NCI-H146 (cell line): Measurements from ENCODE around the gene CAPG.
"Not testable (repeated sequence)": the region's sequence is repeated elsewhere in the genome, so short reads cannot be mapped to it uniquely, and the experiment has no call there.

ENCODE experiments used
- DNase-seq: peaks from one replicate; lab custom pipeline; 2025; lab: John Stamatoyannopoulos, UW

CAPG gene

GRCh38 chr2:85420536-85421259, 10.5 kb upstream of the CAPG start:
- DNase-seq: peak; percentile 79

- no peak for DNase-seq
These were observed 9.0 kb upstream of the CAPG start for GRCh38 chr2:85419009-85419675.

- DNase-seq: peak; percentile 87
These were observed 8.2 kb upstream of the CAPG start, which contains the start of gene SH2D6 for GRCh38 chr2:85418132-85419008. Gene SH2D6, plus strand, starts transcription at chr2:85418714. Its CDS starts 10,752 bp downstream, at chr2:85429466.

- no peak for DNase-seq
These were observed 5.9 kb upstream of the CAPG start for GRCh38 chr2:85415980-85416650.

DNA sequence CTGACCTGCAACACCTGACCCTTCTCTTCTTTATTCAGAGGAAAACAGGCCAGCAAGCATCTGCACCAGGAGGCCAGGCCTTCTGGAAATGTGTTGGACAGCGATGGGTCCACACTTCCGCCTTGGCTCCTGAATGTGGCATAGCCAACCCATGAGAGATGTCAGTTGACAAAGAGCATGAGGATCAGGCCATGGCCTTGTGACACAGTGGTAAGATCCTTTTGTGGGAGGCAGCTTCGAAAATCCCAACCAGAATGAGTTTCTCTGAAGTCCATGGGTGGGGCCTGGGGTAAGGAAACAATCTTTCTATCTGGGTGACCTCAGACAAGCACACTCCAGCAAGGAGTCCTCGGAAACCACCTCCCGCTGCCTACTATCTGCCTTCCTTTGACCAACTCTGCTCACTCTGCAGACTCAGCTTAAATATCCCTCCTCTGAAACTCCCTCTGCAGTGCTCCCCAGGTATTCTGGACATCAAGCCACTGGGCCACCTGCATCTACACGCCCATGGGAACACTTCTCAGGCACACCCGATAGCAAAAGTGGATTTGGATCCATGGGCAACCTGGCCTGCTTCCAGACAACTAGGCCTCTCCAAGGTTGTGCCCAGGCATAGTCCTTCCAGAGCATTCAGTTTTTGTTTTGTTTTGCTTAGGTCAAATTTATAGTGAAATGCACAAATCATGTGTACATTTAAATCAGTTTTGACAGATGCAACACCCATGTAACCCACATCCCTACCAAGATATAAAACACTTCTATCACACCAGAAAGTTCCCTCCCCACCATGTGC, 4.8 kb upstream of the CAPG start:
- DNase-seq: no peak

GRCh38 chr2:85414421-85414759, 4.2 kb upstream of the CAPG start:
- DNase-seq: not testable (repeated sequence)

GRCh38 chr2:85413592-85414420, 3.6 kb upstream of the CAPG start:
- DNase-seq: peak; percentile 30

DNA sequence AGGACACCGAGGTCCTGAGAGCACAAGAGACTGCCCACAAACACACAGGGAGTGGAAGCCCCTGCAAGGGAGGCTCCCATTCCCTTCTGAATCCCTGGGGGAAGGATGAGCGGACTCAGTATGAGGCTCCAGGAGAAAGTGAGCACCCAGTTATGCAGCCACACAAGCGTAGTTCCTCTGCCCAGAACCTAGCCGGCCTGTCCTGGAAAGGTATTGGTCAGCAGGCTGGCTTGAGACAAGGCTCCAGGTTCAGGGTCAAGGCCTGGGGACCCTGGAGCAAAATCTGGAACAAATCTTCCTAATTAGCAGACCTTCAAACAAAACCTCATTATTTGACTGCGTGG, 1.2 kb upstream of the CAPG start:
- no peak for DNase-seq

DNA sequence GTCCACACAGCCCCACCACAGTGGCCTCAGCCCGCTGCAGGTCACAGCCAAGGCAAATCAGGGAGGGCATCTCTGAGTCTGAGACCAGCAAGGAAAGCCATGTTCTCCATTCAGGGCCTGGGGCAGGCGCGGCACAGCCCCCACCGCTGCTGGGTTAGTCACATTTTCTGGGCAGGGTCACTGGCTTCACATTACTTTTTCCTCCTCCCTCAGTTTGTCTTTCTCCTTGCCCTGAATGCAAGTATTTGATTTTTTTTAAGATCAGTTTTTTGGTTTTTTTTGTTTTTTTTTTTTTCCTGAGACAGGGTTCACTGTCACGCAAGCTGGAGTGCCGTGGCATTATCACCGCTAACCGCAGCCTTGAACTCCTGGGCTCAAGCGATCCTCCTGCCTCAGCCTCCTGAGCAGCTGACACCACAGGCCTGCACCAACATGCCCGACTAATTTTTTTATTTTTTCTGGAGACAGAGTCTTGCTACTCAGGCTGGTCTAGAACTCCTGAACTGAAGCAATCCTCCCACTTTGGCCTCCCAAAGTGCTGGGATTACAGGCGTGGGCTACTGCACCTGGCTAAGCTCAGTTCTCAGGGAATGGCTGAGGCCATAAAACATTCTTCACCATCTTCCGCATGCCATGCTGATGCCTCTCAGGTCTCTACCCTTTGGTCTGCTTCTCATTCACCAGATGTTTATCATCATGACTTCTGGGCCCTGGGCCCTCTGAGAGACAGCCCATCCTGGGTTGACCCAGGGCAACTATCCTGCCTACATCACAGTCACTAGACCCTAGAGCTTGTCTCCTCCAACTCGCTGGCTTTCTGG, 628 bp upstream of the CAPG start:
- DNase-seq: no peak

DNA sequence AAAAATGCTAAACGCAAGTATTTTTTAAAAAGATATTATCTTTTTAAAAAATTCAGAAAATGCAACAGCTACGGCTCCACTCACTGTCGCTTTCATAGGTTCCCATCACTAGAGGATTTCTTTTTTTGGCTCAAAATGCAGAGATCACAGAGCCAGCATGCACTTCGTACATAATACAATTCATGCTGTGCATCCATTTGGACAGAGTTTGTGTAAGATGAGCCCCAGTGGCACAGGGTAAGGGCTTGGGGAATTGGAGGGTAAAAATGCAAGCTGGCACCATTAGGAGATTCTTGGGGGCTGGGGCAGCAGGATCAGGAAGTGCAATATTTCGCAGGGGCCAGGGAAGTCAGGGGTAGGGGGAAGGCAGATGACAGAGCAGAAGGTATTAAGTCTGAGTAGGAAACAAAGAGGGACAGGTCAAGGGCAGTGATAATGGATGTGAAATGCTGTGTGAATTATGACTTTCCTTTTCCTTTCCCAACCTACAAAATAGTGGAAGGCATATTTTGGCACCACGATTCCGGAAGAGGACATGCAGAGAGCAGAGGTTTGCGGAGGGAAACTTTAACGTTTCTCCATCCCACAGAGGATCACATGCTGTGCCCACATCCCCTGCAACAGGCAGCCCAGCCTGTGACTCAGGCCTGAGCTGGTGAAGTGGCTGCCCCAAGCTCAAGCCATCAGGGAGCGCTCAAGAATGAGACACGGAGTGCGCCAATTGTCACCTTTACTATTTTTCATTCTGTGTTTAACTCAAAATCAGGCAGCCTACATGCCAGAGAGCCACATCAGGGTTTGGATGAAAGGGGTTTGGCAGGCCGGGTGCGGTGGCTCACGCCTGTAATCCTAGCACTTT, 4.7 kb downstream of the CAPG start:
- DNase-seq: no peak

GRCh38 chr2:85401844-85402243, 8.3 kb downstream of the CAPG start:
- no peak for DNase-seq

DNA sequence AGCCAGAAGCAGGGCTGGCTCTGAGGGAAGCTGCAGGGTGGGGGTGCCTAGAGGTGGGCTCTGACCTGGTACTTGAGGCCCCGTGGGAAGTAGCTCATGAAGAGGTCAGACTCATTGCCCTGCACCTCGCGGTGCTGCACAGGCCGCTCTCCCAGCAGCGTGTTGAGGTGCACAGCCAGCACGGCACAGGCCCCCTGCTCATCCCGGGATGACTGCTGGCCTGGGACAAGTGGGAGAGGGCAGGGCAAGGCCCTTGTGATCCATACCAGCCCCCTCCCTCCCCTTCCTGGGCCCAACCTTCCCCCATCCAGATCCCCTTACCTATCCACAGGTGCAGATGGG, 8.7 kb downstream of the CAPG start:
- no peak for DNase-seq

DNA sequence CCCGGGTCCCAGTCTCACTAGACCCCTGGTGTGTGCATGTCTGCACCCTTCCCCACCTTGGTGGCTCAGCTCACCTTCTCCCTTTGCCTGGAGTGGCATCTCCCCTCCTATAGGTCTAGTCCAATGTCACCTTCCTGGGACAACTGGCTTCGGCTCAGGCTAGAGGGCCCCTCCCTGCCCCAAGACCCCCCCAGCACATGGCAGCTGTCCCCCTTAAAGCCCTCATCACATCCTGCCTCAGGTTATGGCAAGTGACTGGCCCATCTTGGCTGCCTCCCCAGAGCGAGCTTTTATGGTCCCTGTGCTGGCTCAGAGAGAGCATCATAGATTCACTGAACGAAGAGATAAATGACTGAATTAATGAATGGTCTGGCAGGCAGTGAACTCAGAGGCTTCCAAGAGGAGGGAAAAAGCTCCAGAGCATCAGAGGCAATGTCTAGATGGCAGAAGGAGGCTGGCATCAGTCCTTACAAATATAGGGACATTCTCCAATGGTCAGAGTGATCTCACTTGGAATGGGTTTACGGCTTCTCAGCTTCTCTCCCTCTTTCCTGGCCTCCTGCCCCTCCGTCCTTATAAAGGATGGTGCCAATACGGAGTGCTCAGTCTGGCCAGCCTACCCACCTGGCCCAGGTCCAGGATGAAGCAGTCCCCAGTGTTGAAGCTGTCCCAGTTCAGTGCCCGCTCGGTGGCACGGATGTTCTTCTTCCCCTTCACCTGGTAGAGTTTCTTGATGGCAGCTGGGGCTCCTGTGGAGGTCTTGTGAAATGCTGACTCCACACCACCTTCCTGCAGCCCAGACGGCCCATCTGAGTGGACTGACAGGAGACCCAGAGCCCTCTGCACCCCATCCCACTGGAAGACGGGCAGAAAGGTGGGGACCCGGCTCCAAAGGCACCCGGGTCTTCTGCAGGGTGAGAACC, 9.4 kb downstream of the CAPG start:
- DNase-seq: no peak

DNA sequence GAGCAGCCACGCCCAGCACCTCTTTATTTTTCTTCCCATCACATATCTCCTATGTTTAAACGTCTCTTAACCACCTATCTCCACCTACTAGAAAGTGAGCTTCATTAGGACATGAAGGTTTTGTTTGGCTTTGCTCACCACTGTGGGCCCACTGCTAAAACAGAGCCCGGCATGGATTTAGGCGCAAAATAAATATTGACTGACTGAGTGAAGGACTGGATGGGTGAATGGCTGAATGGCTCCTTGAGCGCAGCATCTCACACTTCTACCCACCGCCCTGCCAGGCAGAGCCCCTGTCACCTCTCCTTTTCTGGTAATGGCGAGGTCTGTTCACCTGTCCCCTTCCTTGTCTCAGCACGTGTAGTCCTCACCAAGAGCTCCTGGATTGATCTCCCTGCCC, 10.1 kb downstream of the CAPG start:
- no peak for DNase-seq

GRCh38 chr2:85399183-85399455, 11.0 kb downstream of the CAPG start:
- no peak for DNase-seq

DNA sequence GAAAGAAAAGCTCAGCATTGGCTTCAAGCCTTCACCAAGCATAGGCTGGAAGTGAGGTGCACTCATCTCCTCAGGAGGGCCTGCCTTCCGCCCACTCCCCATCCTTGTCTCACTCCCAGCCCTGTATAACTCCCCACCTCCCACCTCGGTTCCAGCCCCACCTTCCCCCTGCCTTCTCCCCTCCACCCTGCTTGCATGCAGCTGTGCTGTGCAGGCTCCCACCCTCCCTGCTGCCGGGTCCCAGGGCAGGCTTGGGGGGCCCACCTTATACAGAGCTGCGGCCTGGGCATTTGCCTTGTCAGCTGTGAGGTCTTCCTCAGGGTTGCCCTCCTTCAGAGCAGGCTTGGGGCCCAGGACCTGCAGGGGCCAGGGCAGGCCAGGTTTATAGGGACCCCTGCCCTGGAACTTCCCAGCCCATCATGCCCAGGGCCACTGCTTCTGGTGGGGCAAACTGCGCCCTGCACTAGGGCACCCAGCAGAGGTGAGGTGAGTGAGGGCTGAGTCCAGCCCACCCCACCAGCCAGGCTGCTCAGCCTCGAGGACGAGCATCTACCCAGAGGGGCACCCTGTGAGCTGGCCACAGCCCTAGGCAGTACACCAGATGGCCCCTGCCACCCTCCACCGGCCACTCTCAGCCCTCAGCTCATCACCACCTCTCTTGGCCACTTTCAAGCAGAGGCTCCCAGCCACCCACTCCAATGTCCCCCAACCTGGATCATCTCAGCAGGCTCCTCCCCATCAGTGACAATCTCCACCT, 11.6 kb downstream of the CAPG start:
- no peak for DNase-seq

- DNase-seq: no peak
These were observed 12.2 kb downstream of the CAPG start for GRCh38 chr2:85397925-85398331.
